Measurements from ENCODE around the gene MTPN. TPM values are rescaled to one million over a fixed set of nuclear protein-coding genes. Genes with fewer than 3 reads are reported as not detected.

The MTPN gene
- total RNA-seq, 1 donor from 2014 or later, result 144 TPM

GRCh38 chr7:135919071-135919841 is 57.9 kb downstream of the MTPN start:
- no peak for DNase-seq
- no peak overlapping the region for H3K27ac ChIP-seq
- H3K4me3 ChIP-seq, result no peak overlapping the region
- H3K36me3 ChIP-seq, result no peaks in the 10 kb centered on the region
- TF ChIP-seq CTCF (IDR thresholded peaks at IDR 0.05), result no peak
- intact Hi-C loops (cut with DNase I), result no loop called here
- ATAC-seq, result peak; percentile 32 to 48
- H3K27me3 ChIP-seq (ENCODE audit: low read depth), result no peaks in the 10 kb centered on the region
- H3K4me1 ChIP-seq, result no peaks in the 10 kb centered on the region
- H3K9me3 ChIP-seq, result no peaks in the 10 kb centered on the region

- DNase-seq (no peak), ATAC-seq (no peak)
- H3K9me3 ChIP-seq, result no peaks in the 10 kb centered on the region
- no peaks in the 10 kb centered on the region for H3K36me3 ChIP-seq
- H3K27me3 ChIP-seq (ENCODE audit: low read depth), result no peaks in the 10 kb centered on the region
- TF ChIP-seq CTCF (IDR thresholded peaks at IDR 0.05), result no peak
- H3K4me1 ChIP-seq, result no peaks in the 10 kb centered on the region
- no peak overlapping the region for H3K27ac ChIP-seq
- H3K4me3 ChIP-seq, result no peak overlapping the region
- intact Hi-C loops (cut with DNase I), result no loop called here
Observed at GRCh38 chr7:135918134-135918533, 59.0 kb downstream of the MTPN start.

GRCh38 chr7:135917721-135918120 is 59.4 kb downstream of the MTPN start:
- no peak for ATAC-seq
- TF ChIP-seq CTCF (IDR thresholded peaks at IDR 0.05), result no peak

GRCh38 chr7:135914346-135914745 is 62.8 kb downstream of the MTPN start:
- Histone ChIP-seq H3K9me3 (no peaks in the 10 kb centered on the region), H3K27ac (no peak overlapping the region), H3K27me3 (ENCODE audit: low read depth) (no peaks in the 10 kb centered on the region), H3K4me1 (no peaks in the 10 kb centered on the region), H3K4me3 (no peak overlapping the region), H3K36me3 (no peaks in the 10 kb centered on the region)
- DNase-seq (no peak), ATAC-seq (no peak)
- no peak for TF ChIP-seq CTCF (IDR thresholded peaks at IDR 0.05)
- intact Hi-C loops (cut with DNase I), result no loop called here

More at GRCh38 chr7:135917721-135918120, 59.4 kb downstream of the MTPN start:
- Histone ChIP-seq H3K9me3 (no peaks in the 10 kb centered on the region), H3K27ac (no peak overlapping the region), H3K4me1 (no peaks in the 10 kb centered on the region), H3K4me3 (no peak overlapping the region), H3K36me3 (no peaks in the 10 kb centered on the region), H3K27me3 (ENCODE audit: low read depth) (no peaks in the 10 kb centered on the region)
- DNase-seq, result no peak
- intact Hi-C loops (cut with DNase I), result no loop called here

- no peak for TF ChIP-seq CTCF (IDR thresholded peaks at IDR 0.05)
- intact Hi-C loops (cut with DNase I), result no loop called here
- Histone ChIP-seq H3K27ac (no peak overlapping the region), H3K27me3 (ENCODE audit: low read depth) (no peaks in the 10 kb centered on the region), H3K4me3 (no peak overlapping the region), H3K4me1 (no peaks in the 10 kb centered on the region), H3K9me3 (no peaks in the 10 kb centered on the region), H3K36me3 (no peaks in the 10 kb centered on the region)
- ATAC-seq (peak in 1 of 2 donors; percentile 38), DNase-seq (no peak)
Observed at GRCh38 chr7:135913404-135913803, 63.8 kb downstream of the MTPN start.

Data from lower lobe of right lung (tissue), 2 donors.